A673 (cell line): ENCODE measurements around the gene GREB1L.

ENCODE experiments used
- EZH2 ChIP-seq: fragments of 200-600 bp; sonication (generic); IDR thresholded peaks from 2 replicates; pipeline ENCODE4 v1.6.1; 2017; ENCODE audit warnings: borderline replicate concordance, low read depth, mild to moderate bottlenecking, mixed read lengths, antibody characterized with exemption, low read length; ENCODE audit not compliant: poor library complexity, severe bottlenecking
- TF ChIP-seq, protein P1 (sequence below): fragments of 300-800, 200-600 bp; sonication (generic); conservative IDR thresholded peaks from 2 replicates; pipeline ENCODE4 v1.5.1; 2017; ENCODE audit warnings: low read depth, mild to moderate bottlenecking, antibody characterized with exemption, low read length, moderate library complexity, mixed read lengths

DNA sequence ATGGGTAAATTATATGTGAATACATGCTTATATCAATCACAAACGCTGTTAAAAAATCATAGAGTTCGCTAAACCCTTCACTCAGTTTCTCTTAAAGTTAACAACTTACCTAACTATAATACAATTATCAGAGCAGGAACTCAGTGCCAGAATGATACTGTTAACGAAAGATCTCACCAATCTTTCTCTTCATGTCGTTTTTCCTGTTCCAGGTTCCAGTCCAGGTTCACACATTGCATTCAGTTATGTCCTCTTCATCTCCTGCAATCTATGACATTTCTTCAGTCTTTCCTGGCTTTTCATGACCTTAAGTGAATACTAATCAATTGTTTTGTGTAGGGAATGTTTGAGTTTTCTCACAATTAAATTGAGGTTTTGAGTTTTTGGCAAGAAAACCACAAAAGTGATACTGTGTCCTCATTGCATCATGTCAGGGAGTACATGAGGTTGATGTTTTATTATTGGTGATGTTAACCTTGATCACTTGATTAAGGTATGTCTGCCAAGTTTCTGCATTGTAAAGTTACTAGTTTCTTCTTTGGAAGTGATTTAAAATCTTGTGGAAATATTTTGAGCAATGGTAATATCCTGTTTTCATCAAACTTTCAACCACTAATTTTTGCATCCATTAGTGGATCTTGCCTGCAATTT lies 226.6 kb downstream of the GREB1L start:
- TF ChIP-seq, protein P1, sequence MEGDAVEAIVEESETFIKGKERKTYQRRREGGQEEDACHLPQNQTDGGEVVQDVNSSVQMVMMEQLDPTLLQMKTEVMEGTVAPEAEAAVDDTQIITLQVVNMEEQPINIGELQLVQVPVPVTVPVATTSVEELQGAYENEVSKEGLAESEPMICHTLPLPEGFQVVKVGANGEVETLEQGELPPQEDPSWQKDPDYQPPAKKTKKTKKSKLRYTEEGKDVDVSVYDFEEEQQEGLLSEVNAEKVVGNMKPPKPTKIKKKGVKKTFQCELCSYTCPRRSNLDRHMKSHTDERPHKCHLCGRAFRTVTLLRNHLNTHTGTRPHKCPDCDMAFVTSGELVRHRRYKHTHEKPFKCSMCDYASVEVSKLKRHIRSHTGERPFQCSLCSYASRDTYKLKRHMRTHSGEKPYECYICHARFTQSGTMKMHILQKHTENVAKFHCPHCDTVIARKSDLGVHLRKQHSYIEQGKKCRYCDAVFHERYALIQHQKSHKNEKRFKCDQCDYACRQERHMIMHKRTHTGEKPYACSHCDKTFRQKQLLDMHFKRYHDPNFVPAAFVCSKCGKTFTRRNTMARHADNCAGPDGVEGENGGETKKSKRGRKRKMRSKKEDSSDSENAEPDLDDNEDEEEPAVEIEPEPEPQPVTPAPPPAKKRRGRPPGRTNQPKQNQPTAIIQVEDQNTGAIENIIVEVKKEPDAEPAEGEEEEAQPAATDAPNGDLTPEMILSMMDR: no peak
- no peak for TF ChIP-seq EZH2
